ENCODE results near the gene C1orf210. TPM values are rescaled to one million over a fixed set of nuclear protein-coding genes. Genes with fewer than 3 reads are reported as not detected.

Gene C1orf210
- total RNA-seq, 2 experiments from 2014 or later = not detected

DNA sequence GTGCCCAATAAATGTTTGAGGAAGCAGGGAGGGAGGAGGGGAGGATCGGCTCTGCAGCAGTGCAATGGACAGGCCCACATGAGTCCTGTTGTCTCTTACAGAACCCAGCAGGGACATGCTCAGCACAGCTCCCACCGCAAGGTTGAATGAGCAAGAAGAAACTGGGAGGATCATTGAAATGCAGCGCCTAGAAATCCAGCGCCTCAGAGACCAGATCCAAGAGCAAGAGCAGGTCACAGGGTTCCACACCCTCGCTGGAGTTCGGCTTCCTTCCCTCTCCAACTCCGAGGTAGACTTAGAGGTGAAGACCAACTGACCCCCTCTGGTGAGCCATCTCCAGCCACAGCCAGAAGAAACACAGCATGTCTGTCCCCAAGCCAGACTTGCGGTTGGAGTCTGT lies 31.5 kb downstream of the C1orf210 start:
- no peak overlapping the region for H3K4me3 ChIP-seq (ENCODE audit: low read length)
- Mint-ChIP-seq H3K27me3 (peaks cover 12% of the 10 kb centered on the region), H3K4me3 (no peak overlapping the region), H3K9me3 (no peaks in the 10 kb centered on the region), H3K36me3 (ENCODE audit: low read depth) (no peaks in the 10 kb centered on the region), H3K4me1 (ENCODE audit: low read depth) (no peaks in the 10 kb centered on the region), H3K27ac (no peak overlapping the region)
- TF ChIP-seq, protein P1, sequence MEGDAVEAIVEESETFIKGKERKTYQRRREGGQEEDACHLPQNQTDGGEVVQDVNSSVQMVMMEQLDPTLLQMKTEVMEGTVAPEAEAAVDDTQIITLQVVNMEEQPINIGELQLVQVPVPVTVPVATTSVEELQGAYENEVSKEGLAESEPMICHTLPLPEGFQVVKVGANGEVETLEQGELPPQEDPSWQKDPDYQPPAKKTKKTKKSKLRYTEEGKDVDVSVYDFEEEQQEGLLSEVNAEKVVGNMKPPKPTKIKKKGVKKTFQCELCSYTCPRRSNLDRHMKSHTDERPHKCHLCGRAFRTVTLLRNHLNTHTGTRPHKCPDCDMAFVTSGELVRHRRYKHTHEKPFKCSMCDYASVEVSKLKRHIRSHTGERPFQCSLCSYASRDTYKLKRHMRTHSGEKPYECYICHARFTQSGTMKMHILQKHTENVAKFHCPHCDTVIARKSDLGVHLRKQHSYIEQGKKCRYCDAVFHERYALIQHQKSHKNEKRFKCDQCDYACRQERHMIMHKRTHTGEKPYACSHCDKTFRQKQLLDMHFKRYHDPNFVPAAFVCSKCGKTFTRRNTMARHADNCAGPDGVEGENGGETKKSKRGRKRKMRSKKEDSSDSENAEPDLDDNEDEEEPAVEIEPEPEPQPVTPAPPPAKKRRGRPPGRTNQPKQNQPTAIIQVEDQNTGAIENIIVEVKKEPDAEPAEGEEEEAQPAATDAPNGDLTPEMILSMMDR (IDR thresholded peaks at IDR 0.05) = no peak
- no peaks in the 10 kb centered on the region for H3K9me3 ChIP-seq (ENCODE audit: control insufficient read depth in 1 of 2, insufficient read depth in 1 of 2, low read length in 2 of 2)
- ChIA-PET POLR2A (no interaction called here), CTCF (interaction anchor here (0.7 kb wide), 1 partner anchor 27 kb away, joined by 3 read pairs; no protein-coding TSS in a partner anchor)
- DNase-seq = no peak
- H3K4me1 ChIP-seq (ENCODE audit: insufficient read depth, low read length) = no peaks in the 10 kb centered on the region
- no peak overlapping the region for H3K27ac ChIP-seq (ENCODE audit: low read depth in 1 of 2, low read length in 2 of 2)
- H3K27me3 ChIP-seq (ENCODE audit: control insufficient read depth in 1 of 2, insufficient read depth in 2 of 2, low read length in 2 of 2) = peaks cover 0 to 2% of the 10 kb centered on the region in 2 experiments
- no peaks in the 10 kb centered on the region for H3K36me3 ChIP-seq (ENCODE audit: insufficient read depth, low read length)
- intact Hi-C loops (cut with DNase I, micrococcal nuclease) = no loop called here
- ATAC-seq (ENCODE audit: poor library complexity) = no peak

DNA sequence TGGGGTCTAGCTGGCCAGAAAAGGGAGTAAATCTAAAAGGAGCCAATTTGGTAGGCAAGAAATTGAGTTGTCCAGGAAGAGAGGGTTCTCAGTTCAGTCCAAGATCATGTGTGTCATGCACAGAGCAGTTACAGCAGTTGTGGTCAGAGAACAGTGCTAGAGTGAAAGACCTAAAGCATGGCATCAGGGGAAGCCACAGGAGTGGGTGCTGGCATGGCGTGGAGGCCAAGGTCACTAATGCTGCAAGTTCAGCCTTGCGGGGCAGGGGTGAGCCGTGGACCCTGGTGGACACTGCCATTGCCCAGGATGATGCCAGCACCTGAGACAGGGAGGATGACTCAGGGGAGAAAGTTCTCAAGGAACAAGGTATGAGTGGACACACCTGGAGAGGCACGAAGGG lies 32.2 kb downstream of the C1orf210 start:
- DNase-seq (no peak), ATAC-seq (ENCODE audit: poor library complexity) (no peak)
- no peaks in the 10 kb centered on the region for H3K36me3 Mint-ChIP-seq (ENCODE audit: low read depth)
- H3K4me3 ChIP-seq (ENCODE audit: low read length) = no peak overlapping the region
- no peaks in the 10 kb centered on the region for H3K9me3 Mint-ChIP-seq
- H3K4me3 Mint-ChIP-seq = no peak overlapping the region
- H3K36me3 ChIP-seq (ENCODE audit: insufficient read depth, low read length) = no peaks in the 10 kb centered on the region
- H3K27ac ChIP-seq (ENCODE audit: low read depth in 1 of 2, low read length in 2 of 2) = no peak overlapping the region
- ChIA-PET POLR2A (interaction anchor here (1.5 kb wide), 1 partner anchor 105 kb away, joined by 3 read pairs; no protein-coding TSS in a partner anchor), CTCF (interaction anchor here (0.8 to 1.3 kb wide), 2 partner anchors 9 to 26 kb away, joined by 3 read pairs; no protein-coding TSS in a partner anchor)
- H3K4me1 ChIP-seq (ENCODE audit: insufficient read depth, low read length) = no peaks in the 10 kb centered on the region
- no peaks in the 10 kb centered on the region for H3K9me3 ChIP-seq (ENCODE audit: control insufficient read depth in 1 of 2, insufficient read depth in 1 of 2, low read length in 2 of 2)
- no peaks in the 10 kb centered on the region for H3K4me1 Mint-ChIP-seq (ENCODE audit: low read depth)
- intact Hi-C loops (cut with DNase I, micrococcal nuclease) = no loop called here
- H3K27me3 ChIP-seq (ENCODE audit: control insufficient read depth in 1 of 2, insufficient read depth in 2 of 2, low read length in 2 of 2) = peaks cover 0 to 2% of the 10 kb centered on the region in 2 experiments
- H3K27ac Mint-ChIP-seq = no peak overlapping the region
- TF ChIP-seq, protein P1 (IDR thresholded peaks at IDR 0.05) = no peak
- peaks cover 12% of the 10 kb centered on the region for H3K27me3 Mint-ChIP-seq

DNA sequence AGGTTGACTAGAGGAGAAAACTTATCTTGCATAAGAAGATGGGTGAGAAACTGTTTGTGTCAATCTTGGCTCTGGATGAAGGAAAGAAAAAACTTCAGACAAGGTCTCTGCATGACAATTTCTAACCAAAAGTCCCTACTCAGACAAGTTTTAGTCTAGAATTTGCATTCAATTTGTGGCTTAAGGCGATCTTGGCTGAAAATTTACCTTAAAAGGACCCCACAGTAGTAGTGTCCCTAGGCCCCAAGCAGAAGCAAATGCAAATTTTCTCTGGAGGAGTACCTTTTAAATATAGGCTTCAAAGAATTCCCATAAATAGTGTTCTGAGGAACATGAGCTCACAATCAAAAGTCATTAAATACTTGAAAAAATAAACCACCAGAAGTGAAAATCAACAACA lies 33.2 kb downstream of the C1orf210 start:
- H3K4me1 Mint-ChIP-seq (ENCODE audit: low read depth) = no peaks in the 10 kb centered on the region
- Histone ChIP-seq H3K36me3 (ENCODE audit: insufficient read depth, low read length) (no peaks in the 10 kb centered on the region), H3K27ac (ENCODE audit: low read depth in 1 of 2, low read length in 2 of 2) (no peak overlapping the region), H3K4me1 (ENCODE audit: insufficient read depth, low read length) (no peaks in the 10 kb centered on the region), H3K9me3 (ENCODE audit: control insufficient read depth in 1 of 2, insufficient read depth in 1 of 2, low read length in 2 of 2) (no peaks in the 10 kb centered on the region), H3K27me3 (ENCODE audit: control insufficient read depth in 1 of 2, insufficient read depth in 2 of 2, low read length in 2 of 2) (peaks cover 0 to 2% of the 10 kb centered on the region in 2 experiments), H3K4me3 (ENCODE audit: low read length) (no peak overlapping the region)
- intact Hi-C loops (cut with DNase I, micrococcal nuclease) = no loop called here
- H3K4me3 Mint-ChIP-seq = no peak overlapping the region
- H3K27me3 Mint-ChIP-seq = peaks cover 12% of the 10 kb centered on the region
- H3K36me3 Mint-ChIP-seq (ENCODE audit: low read depth) = no peaks in the 10 kb centered on the region
- TF ChIP-seq, protein P1 (IDR thresholded peaks at IDR 0.05) = no peak
- ATAC-seq (ENCODE audit: poor library complexity) (no peak), DNase-seq (no peak)
- ChIA-PET CTCF (interaction anchor here (0.8 to 1.3 kb wide), 2 partner anchors 8 to 25 kb away, joined by 3 read pairs; no protein-coding TSS in a partner anchor), POLR2A (interaction anchor here (1.5 kb wide), 1 partner anchor 105 kb away, joined by 3 read pairs; no protein-coding TSS in a partner anchor)
- H3K27ac Mint-ChIP-seq = no peak overlapping the region
- H3K9me3 Mint-ChIP-seq = no peaks in the 10 kb centered on the region

Data from CD4-positive, alpha-beta T cell (primary cell).